GM19455 (cell line): ENCODE results near the gene KCNRG.
"Not testable (repeated sequence)": the region's sequence is repeated elsewhere in the genome, so short reads cannot be mapped to it uniquely, and the experiment has no call there.

Experiments
- ATAC-seq: cut with Tn5 transposase; IDR thresholded peaks from one replicate; pipeline ENCODE4 v1.9.1; 2021; ENCODE audit not compliant: unreplicated experiment

Gene KCNRG

DNA sequence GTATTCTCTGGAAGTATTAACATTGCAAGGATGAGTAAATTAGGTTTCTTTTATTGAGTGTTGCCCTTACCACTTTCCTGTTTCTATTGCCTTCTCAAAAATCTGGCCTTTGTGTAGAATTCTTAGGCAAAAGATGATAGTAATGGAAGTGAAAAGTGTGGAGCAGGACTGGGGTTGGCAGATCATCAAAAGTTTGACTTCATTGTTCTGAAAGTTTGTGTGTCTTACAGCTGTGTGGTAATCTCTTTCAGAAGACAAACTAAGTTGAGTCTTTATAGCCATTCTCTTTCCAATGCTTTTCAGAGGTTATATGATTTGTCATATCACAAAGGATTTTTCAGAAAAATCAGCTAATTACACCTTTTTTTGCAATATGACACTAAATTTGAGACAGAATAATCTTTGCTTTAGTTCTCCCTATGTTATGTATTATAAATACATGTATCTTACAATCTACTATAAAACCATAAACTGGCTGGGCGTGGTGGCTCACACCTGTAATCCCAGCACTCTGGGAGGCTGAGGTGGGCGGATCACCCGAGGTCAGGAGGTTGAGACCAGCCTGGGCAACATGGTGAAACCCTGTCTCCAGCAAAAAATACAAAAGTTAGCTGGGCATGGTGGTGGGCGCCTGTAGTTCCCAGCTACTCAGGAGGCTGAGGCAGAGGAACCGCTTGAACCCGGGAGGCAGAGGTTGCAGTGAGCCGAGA is 8.7 kb upstream of the KCNRG start:
- no peak for ATAC-seq

GRCh38 chr13:50011461-50011860 is 3.8 kb upstream of the KCNRG start:
- ATAC-seq = no peak

DNA sequence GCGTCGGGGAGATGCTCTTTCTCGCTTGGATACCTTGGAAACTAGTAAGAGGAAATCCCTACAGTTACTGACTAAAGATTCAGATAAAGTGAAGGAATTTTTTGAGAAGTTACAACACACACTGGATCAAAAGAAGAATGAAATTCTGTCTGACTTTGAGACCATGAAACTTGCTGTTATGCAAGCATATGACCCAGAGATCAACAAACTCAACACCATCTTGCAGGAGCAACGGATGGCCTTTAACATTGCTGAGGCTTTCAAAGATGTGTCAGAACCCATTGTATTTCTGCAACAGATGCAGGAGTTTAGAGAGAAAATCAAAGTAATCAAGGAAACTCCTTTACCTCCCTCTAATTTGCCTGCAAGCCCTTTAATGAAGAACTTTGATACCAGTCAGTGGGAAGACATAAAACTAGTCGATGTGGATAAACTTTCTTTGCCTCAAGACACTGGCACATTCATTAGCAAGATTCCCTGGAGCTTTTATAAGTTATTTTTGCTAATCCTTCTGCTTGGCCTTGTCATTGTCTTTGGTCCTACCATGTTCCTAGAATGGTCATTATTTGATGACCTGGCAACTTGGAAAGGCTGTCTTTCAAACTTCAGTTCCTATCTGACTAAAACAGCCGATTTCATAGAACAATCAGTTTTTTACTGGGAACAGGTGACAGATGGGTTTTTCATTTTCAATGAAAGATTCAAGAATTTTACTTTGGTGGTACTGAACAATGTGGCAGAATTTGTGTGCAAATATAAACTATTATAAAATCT is 2.7 kb upstream of the KCNRG start:
- no peak for ATAC-seq

GRCh38 chr13:50014386-50014785 is 858 bp upstream of the KCNRG start:
- ATAC-seq = no peak

DNA sequence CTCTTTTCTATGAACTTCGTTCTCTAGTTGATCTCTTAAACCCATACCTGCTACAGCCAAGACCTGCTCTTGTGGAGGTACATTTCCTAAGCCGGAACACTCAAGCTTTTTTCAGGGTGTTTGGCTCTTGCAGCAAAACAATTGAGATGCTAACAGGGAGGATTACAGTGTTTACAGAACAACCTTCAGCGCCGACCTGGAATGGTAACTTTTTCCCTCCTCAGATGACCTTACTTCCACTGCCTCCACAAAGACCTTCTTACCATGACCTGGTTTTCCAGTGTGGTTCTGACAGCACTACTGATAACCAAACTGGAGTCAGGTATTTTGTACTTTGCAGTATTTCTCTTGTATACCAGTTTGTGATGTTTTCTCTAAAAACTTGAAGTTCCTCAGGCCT is 506 bp downstream of the KCNRG start:
- ATAC-seq = no peak

GRCh38 chr13:50016444-50016843 is 1.2 kb downstream of the KCNRG start:
- ATAC-seq = no peak

DNA sequence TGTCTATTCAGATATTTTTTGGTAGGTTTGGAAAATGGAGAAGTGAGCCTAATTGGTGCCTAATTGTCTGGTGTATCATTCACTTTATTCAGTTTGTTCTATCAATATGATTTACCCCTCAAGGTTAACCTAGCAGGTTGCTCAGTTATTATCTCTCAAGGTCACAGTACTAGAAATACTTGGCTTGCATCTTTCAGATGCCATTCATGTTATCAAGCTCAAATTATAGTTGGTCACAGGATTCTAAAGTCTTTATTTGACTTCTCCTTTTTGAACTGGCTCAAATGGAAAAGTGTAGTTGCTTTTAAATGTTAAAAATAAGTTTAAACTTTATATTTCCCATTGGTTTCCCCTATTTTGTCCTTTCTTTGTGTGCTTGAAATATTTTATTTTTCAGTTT is 2.6 kb downstream of the KCNRG start:
- ATAC-seq = no peak

DNA sequence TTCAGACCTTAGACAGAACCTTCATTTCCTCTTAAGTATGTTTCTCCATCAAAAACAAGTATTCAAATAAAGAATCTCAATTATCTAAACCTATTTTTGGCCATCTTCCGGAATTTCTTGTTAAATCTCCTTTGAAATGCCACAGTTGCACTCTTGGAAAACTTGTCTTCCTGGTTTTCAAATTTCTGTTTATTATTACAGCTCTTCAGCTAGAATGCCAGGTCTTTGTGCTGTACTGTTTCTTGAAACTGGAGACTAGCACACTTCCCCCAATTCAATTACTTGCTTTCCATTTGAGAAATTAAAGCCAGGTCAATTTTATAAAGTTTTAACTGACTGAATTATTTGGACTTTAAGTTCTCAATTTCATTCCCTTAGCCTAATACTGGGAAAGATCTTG is 10.2 kb downstream of the KCNRG start:
- no peak for ATAC-seq

DNA sequence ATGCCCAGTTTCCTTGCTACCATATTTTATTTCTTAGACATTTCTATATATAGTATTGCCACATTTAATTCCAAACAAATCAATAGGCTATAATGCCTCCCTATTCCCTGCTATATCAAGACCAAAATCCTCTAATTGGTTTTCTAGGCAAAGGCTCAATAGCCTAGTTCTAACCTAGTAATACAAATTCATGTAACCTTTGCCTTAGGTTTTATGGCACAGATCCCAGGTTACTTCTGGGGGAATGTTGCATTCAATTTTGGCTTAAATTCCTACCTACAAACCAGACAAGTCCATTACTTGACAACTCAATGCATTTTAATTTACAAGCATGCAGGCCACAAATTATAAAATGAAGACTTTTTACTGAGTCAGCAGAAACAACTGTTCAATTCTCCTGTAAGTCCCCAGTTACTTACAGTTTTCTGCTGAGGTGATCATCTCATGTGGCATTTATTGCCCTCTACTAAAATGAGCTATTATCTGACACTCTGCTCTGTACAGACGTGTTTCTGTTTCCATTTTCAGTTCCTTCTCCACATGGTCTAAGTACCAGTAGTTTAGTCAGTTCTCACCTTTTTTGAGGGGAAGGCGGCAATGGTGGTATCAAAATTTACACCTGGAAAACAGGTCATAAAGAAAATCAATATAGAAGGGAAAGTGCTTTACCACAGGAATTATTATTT is 11.7 kb downstream of the KCNRG start:
- ATAC-seq = peak; percentile 97

- no peak for ATAC-seq
These were observed 15.1 kb downstream of the KCNRG start for GRCh38 chr13:50030315-50030714.

DNA sequence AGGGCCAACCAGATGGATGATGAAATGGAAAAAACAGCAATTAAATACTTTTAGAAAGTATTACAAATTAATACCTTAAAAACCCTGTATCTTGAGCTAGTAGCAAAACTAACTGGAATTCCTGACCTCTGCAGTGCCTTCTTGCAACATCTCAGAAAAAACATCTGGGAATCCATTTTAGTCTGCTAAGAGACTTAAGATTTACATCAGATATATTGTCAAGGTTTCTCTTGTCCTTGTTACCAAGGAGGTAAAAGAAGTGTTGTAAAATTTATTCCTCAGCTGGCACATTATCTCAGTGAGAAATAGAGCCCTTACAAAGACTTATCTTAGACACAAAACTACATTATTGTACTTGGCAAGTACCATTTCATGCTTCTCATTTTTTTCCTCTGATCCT is 18.5 kb downstream of the KCNRG start:
- ATAC-seq = no peak

- ATAC-seq = no peak
These were observed 22.5 kb downstream of the KCNRG start for GRCh38 chr13:50037788-50038187.

GRCh38 chr13:50038266-50038665 is 23.0 kb downstream of the KCNRG start:
- ATAC-seq = no peak

DNA sequence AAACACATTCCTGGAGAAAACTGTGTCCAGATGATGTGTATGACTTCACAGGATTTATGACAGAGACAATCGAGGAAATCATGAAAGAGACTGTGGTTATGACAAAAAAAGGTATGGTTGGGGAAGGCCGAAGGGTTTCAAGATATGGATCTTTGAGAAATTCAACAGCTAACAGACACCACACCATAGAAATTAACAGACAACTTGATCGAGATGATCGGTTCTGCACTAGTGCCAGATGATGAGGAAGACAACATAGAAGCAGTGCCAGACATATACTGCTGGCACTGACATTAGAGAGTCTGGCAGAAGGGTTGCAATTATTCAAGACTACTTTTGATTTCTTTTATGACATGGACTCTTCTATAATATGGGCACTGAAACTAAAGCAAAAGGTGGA is 37.2 kb downstream of the KCNRG start:
- ATAC-seq = no peak

- ATAC-seq = no peak
These were observed 38.6 kb downstream of the KCNRG start for GRCh38 chr13:50053844-50054243.

- no peak for ATAC-seq
These were observed 40.2 kb downstream of the KCNRG start for GRCh38 chr13:50055454-50055853.

- ATAC-seq = no peak
These were observed 45.5 kb downstream of the KCNRG start for GRCh38 chr13:50060718-50061117.

DNA sequence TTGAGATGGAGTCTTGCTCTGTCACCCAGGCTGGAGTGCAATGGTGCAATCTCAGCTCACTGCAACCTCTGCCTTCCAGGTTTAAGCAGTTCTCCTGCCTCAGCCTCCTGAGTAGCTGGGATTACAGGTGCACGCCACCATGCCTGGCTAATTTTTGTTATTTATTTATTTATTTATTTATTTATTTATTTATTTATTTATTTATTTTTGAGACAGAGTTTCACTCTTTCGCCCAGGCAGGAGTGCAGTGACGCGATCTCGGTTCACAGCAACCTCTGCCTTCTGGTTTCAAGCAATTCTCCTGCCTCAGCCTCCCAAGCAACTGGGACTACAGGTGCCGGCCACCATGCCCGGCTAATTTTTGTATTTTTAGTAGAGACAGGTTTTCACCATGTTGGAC is 47.1 kb downstream of the KCNRG start:
- not testable (repeated sequence) for ATAC-seq

DNA sequence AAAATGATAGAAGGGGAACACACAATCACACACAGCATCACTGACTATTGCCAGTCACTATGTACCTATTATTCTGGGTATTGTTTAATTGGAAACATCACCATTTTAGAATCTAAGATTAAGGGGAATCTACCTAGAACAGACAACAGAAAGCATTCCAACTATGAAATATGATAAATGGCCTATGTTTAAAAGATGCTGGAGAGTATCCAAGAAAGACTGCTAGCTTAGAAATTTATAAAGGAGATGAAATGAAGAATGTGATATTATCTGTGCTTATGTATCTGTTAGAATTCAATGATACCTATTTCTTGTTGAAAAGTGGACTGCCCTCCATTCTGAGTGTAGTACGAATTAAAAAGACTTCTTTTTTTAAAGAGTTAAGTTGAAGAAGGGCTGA is 50.5 kb downstream of the KCNRG start:
- ATAC-seq = no peak

- no peak for ATAC-seq
These were observed 53.3 kb downstream of the KCNRG start for GRCh38 chr13:50068508-50068907.

DNA sequence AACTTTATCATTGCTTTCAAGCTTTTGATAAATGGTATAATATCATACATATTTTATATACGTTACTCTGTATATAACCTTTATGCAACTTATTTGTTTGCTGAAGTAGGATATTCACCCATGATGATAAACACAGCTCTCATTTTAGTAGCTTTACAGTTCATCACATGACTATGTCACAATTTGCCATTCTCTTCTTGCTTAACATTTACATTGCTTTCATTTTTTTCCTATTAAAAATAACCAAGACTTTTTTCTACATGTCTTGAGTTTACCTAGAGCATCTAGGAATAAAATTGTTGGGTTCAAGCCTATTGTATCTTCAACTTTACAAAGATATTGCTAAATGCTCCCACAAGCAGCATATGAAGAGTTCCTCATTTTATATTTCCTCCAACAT is 54.0 kb downstream of the KCNRG start:
- ATAC-seq = no peak

- ATAC-seq = no peak
These were observed 54.9 kb downstream of the KCNRG start for GRCh38 chr13:50070186-50070585.
